ENCODE data around the gene AFDN.

GRCh38 chr6:167995302-167995701 is 168.6 kb downstream of the AFDN start:
- no peak for TF ChIP-seq POLR2A (IDR thresholded peaks at IDR 0.05; ENCODE audit: extremely low read depth, insufficient read length)
- no peak for TF ChIP-seq CTCF (IDR thresholded peaks at IDR 0.05; ENCODE audit: low read depth, low read length)
